Natural killer cell treated with Interleukin-12 subunit alpha and Interleukin-12 subunit beta and Interleukin-15 and Interleukin-18, amount 100 ng/mL, for 72 hours (primary cell): ENCODE measurements around the gene TSPAN9. TPM values are rescaled to one million over a fixed set of nuclear protein-coding genes. Genes with fewer than 3 reads are reported as not detected.

Experiments used
- ATAC-seq, 2 donors: fragments of 150-1000 bp; cut with Tn5 transposase in 1 of 2; sonication (Bioruptor Pico), chemical (Tn5 transposase) in 1 of 2; 2 replicates each; pipeline ENCODE4 v1.10.0; 2021
- DNase-seq: peaks from one replicate; pipeline ENCODE4 v3.0.0; 2022; ENCODE audit warnings: low spot score
- H3K27ac Mint-ChIP-seq, 2 donors: 1 replicate in 1 of 2; 2 replicates in 1 of 2; pipeline ENCODE4 v1.8.0; 2022; ENCODE audit warnings: mixed read lengths in 2 of 2, mild to moderate bottlenecking in 1 of 2, moderate library complexity in 1 of 2
- H3K27me3 Mint-ChIP-seq, 2 donors: 1 replicate in 1 of 2; 2 replicates in 1 of 2; pipeline ENCODE4 v1.8.0; 2022; ENCODE audit warnings: mixed read lengths in 2 of 2
- H3K36me3 Mint-ChIP-seq: one replicate; pipeline ENCODE4 v1.8.0; 2022; ENCODE audit warnings: mixed read lengths
- H3K4me1 Mint-ChIP-seq, 2 donors: 1 replicate in 1 of 2; 2 replicates in 1 of 2; pipeline ENCODE4 v1.8.0; 2022; ENCODE audit warnings: low read depth in 2 of 2, mixed read lengths in 2 of 2, mild to moderate bottlenecking in 1 of 2
- H3K4me3 Mint-ChIP-seq: one replicate; pipeline ENCODE4 v1.8.0; 2022; ENCODE audit warnings: mixed read lengths
- H3K9me3 Mint-ChIP-seq: 2 replicates; pipeline ENCODE4 v1.8.0; 2022; ENCODE audit warnings: mixed read lengths
- total RNA-seq, 2 donors: library from RNA; stranded (reverse); gene quantifications; one replicate each; pipeline ENCODE4 v1.2.3, GENCODE V29; 2022

TSPAN9 gene
- total RNA-seq, 2 donors from 2014 or later = 0.10 TPM; not detected in 1

GRCh38 chr12:3122841-3123678 lies 45.9 kb downstream of the TSPAN9 start:
- Mint-ChIP-seq H3K27ac (no peak overlapping the region), H3K9me3 (no peaks in the 10 kb centered on the region), H3K4me3 (no peak overlapping the region), H3K27me3 (peaks cover 7 to 13% of the 10 kb centered on the region in 2 donors), H3K4me1 (peaks cover 0 to 4% of the 10 kb centered on the region in 2 donors), H3K36me3 (no peaks in the 10 kb centered on the region)
- DNase-seq = no peak
- ATAC-seq = no peak

GRCh38 chr12:3123729-3124128 lies 46.5 kb downstream of the TSPAN9 start:
- Mint-ChIP-seq H3K9me3 (peaks cover 2% of the 10 kb centered on the region), H3K4me1 (peaks cover under 1 to 4% of the 10 kb centered on the region in 2 donors), H3K27me3 (peaks cover 10 to 16% of the 10 kb centered on the region in 2 donors), H3K4me3 (no peak overlapping the region), H3K36me3 (no peaks in the 10 kb centered on the region), H3K27ac (no peak overlapping the region)
- DNase-seq = peak; percentile 8
- no peak for ATAC-seq

GRCh38 chr12:3124917-3125316 lies 47.7 kb downstream of the TSPAN9 start:
- DNase-seq = no peak
- no peak overlapping the region for H3K4me3 Mint-ChIP-seq
- peaks cover 8% of the 10 kb centered on the region for H3K9me3 Mint-ChIP-seq
- H3K27ac Mint-ChIP-seq = no peak overlapping the region
- peaks cover 12 to 14% of the 10 kb centered on the region in 2 donors for H3K4me1 Mint-ChIP-seq
- H3K36me3 Mint-ChIP-seq = peaks cover 4% of the 10 kb centered on the region
- H3K27me3 Mint-ChIP-seq = peaks cover 19% of the 10 kb centered on the region in 2 donors
- no peak for ATAC-seq

- ATAC-seq = no peak
- Mint-ChIP-seq H3K36me3 (peaks cover 4% of the 10 kb centered on the region), H3K9me3 (peaks cover 8% of the 10 kb centered on the region), H3K4me1 (peaks cover 15 to 17% of the 10 kb centered on the region in 2 donors), H3K4me3 (no peak overlapping the region), H3K27me3 (peaks cover 16 to 21% of the 10 kb centered on the region in 2 donors), H3K27ac (no peak overlapping the region)
- no peak for DNase-seq
Measured at GRCh38 chr12:3125674-3126073, 48.5 kb downstream of the TSPAN9 start.

GRCh38 chr12:3127832-3128231 lies 50.7 kb downstream of the TSPAN9 start:
- Mint-ChIP-seq H3K36me3 (peaks cover 4% of the 10 kb centered on the region), H3K27me3 (peaks cover 30 to 38% of the 10 kb centered on the region in 2 donors), H3K4me1 (peaks cover 17 to 18% of the 10 kb centered on the region in 2 donors), H3K27ac (no peak overlapping the region), H3K9me3 (peaks cover 8% of the 10 kb centered on the region), H3K4me3 (no peak overlapping the region)
- no peak for ATAC-seq
- DNase-seq = no peak

- ATAC-seq = no peak
- Mint-ChIP-seq H3K36me3 (peaks cover 4% of the 10 kb centered on the region), H3K27me3 (peaks cover 30 to 38% of the 10 kb centered on the region in 2 donors), H3K9me3 (peaks cover 8% of the 10 kb centered on the region), H3K27ac (peak overlapping the region in 1 of 2 donors; percentile 36), H3K4me3 (no peak overlapping the region), H3K4me1 (peaks cover 17 to 18% of the 10 kb centered on the region in 2 donors)
- DNase-seq = peak; percentile 12
Measured at GRCh38 chr12:3128498-3129293, 51.5 kb downstream of the TSPAN9 start.

GRCh38 chr12:3129301-3130056 lies 52.3 kb downstream of the TSPAN9 start:
- peak; percentile 61 for DNase-seq
- Mint-ChIP-seq H3K4me3 (no peak overlapping the region), H3K4me1 (peaks cover 17 to 18% of the 10 kb centered on the region in 2 donors), H3K36me3 (peaks cover 4% of the 10 kb centered on the region), H3K9me3 (peaks cover 8% of the 10 kb centered on the region), H3K27me3 (peaks cover 32 to 44% of the 10 kb centered on the region in 2 donors), H3K27ac (peak overlapping the region in 1 of 2 donors; percentile 36)
- peak in 1 of 2 donors; percentile 59 for ATAC-seq

GRCh38 chr12:3130057-3130830 lies 53.1 kb downstream of the TSPAN9 start:
- peaks cover 4% of the 10 kb centered on the region for H3K36me3 Mint-ChIP-seq
- no peak overlapping the region for H3K27ac Mint-ChIP-seq
- no peak overlapping the region for H3K4me3 Mint-ChIP-seq
- peaks cover 17 to 18% of the 10 kb centered on the region in 2 donors for H3K4me1 Mint-ChIP-seq
- DNase-seq (no peak), ATAC-seq (no peak)
- H3K27me3 Mint-ChIP-seq = peaks cover 35 to 51% of the 10 kb centered on the region in 2 donors
- peaks cover 8% of the 10 kb centered on the region for H3K9me3 Mint-ChIP-seq

- ATAC-seq = no peak
- H3K36me3 Mint-ChIP-seq = peaks cover 4% of the 10 kb centered on the region
- peaks cover 39 to 56% of the 10 kb centered on the region in 2 donors for H3K27me3 Mint-ChIP-seq
Measured at GRCh38 chr12:3131129-3131528, 54.0 kb downstream of the TSPAN9 start.

GRCh38 chr12:3132636-3133404 lies 55.6 kb downstream of the TSPAN9 start:
- Mint-ChIP-seq H3K9me3 (peaks cover 8% of the 10 kb centered on the region), H3K36me3 (peaks cover 4% of the 10 kb centered on the region), H3K4me3 (no peak overlapping the region), H3K27me3 (peaks cover 36 to 56% of the 10 kb centered on the region in 2 donors), H3K27ac (no peak overlapping the region), H3K4me1 (peaks cover 17 to 18% of the 10 kb centered on the region in 2 donors)
- peak; percentile 47 for DNase-seq
- no peak for ATAC-seq

More at GRCh38 chr12:3131129-3131528, 54.0 kb downstream of the TSPAN9 start:
- DNase-seq = no peak
- Mint-ChIP-seq H3K27ac (peak overlapping the region in 1 of 2 donors; percentile 43), H3K4me3 (no peak overlapping the region), H3K4me1 (peaks cover 17 to 18% of the 10 kb centered on the region in 2 donors), H3K9me3 (peaks cover 8% of the 10 kb centered on the region)

- peak; percentile 15 for DNase-seq
- Mint-ChIP-seq H3K36me3 (peaks cover 4% of the 10 kb centered on the region), H3K27ac (no peak overlapping the region), H3K4me3 (no peak overlapping the region), H3K9me3 (peaks cover 8% of the 10 kb centered on the region), H3K4me1 (peaks cover 17 to 18% of the 10 kb centered on the region in 2 donors), H3K27me3 (peaks cover 33 to 55% of the 10 kb centered on the region in 2 donors)
- no peak for ATAC-seq
Measured at GRCh38 chr12:3133405-3133783, 56.2 kb downstream of the TSPAN9 start.

- Mint-ChIP-seq H3K4me1 (peaks cover 12 to 16% of the 10 kb centered on the region in 2 donors), H3K9me3 (peaks cover 2% of the 10 kb centered on the region), H3K4me3 (no peak overlapping the region), H3K27ac (no peak overlapping the region), H3K36me3 (peaks cover 1% of the 10 kb centered on the region), H3K27me3 (peaks cover 25 to 48% of the 10 kb centered on the region in 2 donors)
- ATAC-seq (no peak), DNase-seq (peak; percentile 23)
Measured at GRCh38 chr12:3134126-3134525, 56.9 kb downstream of the TSPAN9 start.
